Measurements from ENCODE around the gene RCAN3. TPM values are rescaled to one million over a fixed set of nuclear protein-coding genes. Genes with fewer than 3 reads are reported as not detected.
"Not testable (repeated sequence)": the region's sequence is repeated elsewhere in the genome, so short reads cannot be mapped to it uniquely, and the experiment has no call there.

The RCAN3 gene
- total RNA-seq, 2 experiments from 2014 or later: 67.2 to 67.7 TPM

- peaks cover 28% of the 10 kb centered on the region for H3K36me3 Mint-ChIP-seq
- H3K27me3 Mint-ChIP-seq: no peaks in the 10 kb centered on the region
- no peak overlapping the region for H3K4me3 Mint-ChIP-seq
- peak overlapping the region; percentile 38 for H3K27ac Mint-ChIP-seq
- DNase-seq: no peak
- H3K4me1 Mint-ChIP-seq: peaks cover 21% of the 10 kb centered on the region
- H3K9me3 Mint-ChIP-seq: no peaks in the 10 kb centered on the region
Measured at GRCh38 chr1:24475700-24476099, 26.9 kb upstream of the RCAN3 start.

GRCh38 chr1:24476571-24476970, 26.1 kb upstream of the RCAN3 start:
- Mint-ChIP-seq H3K27ac (no peak overlapping the region), H3K27me3 (no peaks in the 10 kb centered on the region), H3K4me1 (peaks cover 27% of the 10 kb centered on the region), H3K36me3 (peaks cover 27% of the 10 kb centered on the region), H3K4me3 (no peak overlapping the region), H3K9me3 (no peaks in the 10 kb centered on the region)
- DNase-seq: no peak

- Mint-ChIP-seq H3K27me3 (no peaks in the 10 kb centered on the region), H3K9me3 (no peaks in the 10 kb centered on the region), H3K4me1 (peaks cover 34% of the 10 kb centered on the region), H3K4me3 (no peak overlapping the region), H3K27ac (peak overlapping the region; percentile 13), H3K36me3 (peaks cover 31% of the 10 kb centered on the region)
- DNase-seq: no peak
Measured at GRCh38 chr1:24477309-24477708, 25.3 kb upstream of the RCAN3 start.

GRCh38 chr1:24481101-24481500, 21.5 kb upstream of the RCAN3 start:
- Mint-ChIP-seq H3K36me3 (peaks cover 50% of the 10 kb centered on the region), H3K27me3 (no peaks in the 10 kb centered on the region), H3K4me3 (peak overlapping the region; percentile 67), H3K4me1 (peaks cover 58% of the 10 kb centered on the region), H3K27ac (peak overlapping the region; percentile 91), H3K9me3 (no peaks in the 10 kb centered on the region)
- DNase-seq: peak; percentile 62

- DNase-seq: peak; percentile 30
- H3K27me3 Mint-ChIP-seq: no peaks in the 10 kb centered on the region
- H3K27ac Mint-ChIP-seq: peak overlapping the region; percentile 91
- no peaks in the 10 kb centered on the region for H3K9me3 Mint-ChIP-seq
- H3K4me1 Mint-ChIP-seq: peaks cover 63% of the 10 kb centered on the region
- H3K36me3 Mint-ChIP-seq: peaks cover 53% of the 10 kb centered on the region
- H3K4me3 Mint-ChIP-seq: peak overlapping the region; percentile 67
Measured at GRCh38 chr1:24481843-24482610, 20.6 kb upstream of the RCAN3 start.

GRCh38 chr1:24483441-24483840, 19.2 kb upstream of the RCAN3 start:
- DNase-seq: no peak
- H3K27ac Mint-ChIP-seq: peak overlapping the region; percentile 91
- H3K36me3 Mint-ChIP-seq: peaks cover 56% of the 10 kb centered on the region
- no peaks in the 10 kb centered on the region for H3K27me3 Mint-ChIP-seq
- H3K4me1 Mint-ChIP-seq: peaks cover 65% of the 10 kb centered on the region
- peak overlapping the region; percentile 12 for H3K4me3 Mint-ChIP-seq
- H3K9me3 Mint-ChIP-seq: peaks cover 3% of the 10 kb centered on the region

GRCh38 chr1:24484199-24484598, 18.4 kb upstream of the RCAN3 start:
- H3K9me3 Mint-ChIP-seq: peaks cover 3% of the 10 kb centered on the region
- H3K27ac Mint-ChIP-seq: peak overlapping the region; percentile 91
- H3K36me3 Mint-ChIP-seq: peaks cover 59% of the 10 kb centered on the region
- peak; percentile 50 for DNase-seq
- peak overlapping the region; percentile 35 for H3K4me3 Mint-ChIP-seq
- peaks cover 71% of the 10 kb centered on the region for H3K4me1 Mint-ChIP-seq
- H3K27me3 Mint-ChIP-seq: no peaks in the 10 kb centered on the region

- Mint-ChIP-seq H3K9me3 (peaks cover 3% of the 10 kb centered on the region), H3K4me1 (peaks cover 66% of the 10 kb centered on the region), H3K4me3 (peak overlapping the region; percentile 75), H3K36me3 (peaks cover 45% of the 10 kb centered on the region), H3K27ac (peak overlapping the region; percentile 94), H3K27me3 (no peaks in the 10 kb centered on the region)
- no peak for DNase-seq
Measured at GRCh38 chr1:24486331-24487065, 16.1 kb upstream of the RCAN3 start.

- Mint-ChIP-seq H3K27ac (peak overlapping the region; percentile 94), H3K4me1 (peaks cover 64% of the 10 kb centered on the region), H3K4me3 (peak overlapping the region; percentile 75), H3K36me3 (peaks cover 37% of the 10 kb centered on the region), H3K9me3 (peaks cover 3% of the 10 kb centered on the region), H3K27me3 (no peaks in the 10 kb centered on the region)
- DNase-seq: no peak
Measured at GRCh38 chr1:24487455-24487854, 15.2 kb upstream of the RCAN3 start.

- H3K9me3 Mint-ChIP-seq, H3K27me3 Mint-ChIP-seq: not testable (repeated sequence)
- Mint-ChIP-seq H3K27ac (peak overlapping the region; percentile 94), H3K4me3 (peak overlapping the region; percentile 75), H3K36me3 (peaks cover 37% of the 10 kb centered on the region), H3K4me1 (peaks cover 61% of the 10 kb centered on the region)
- peak; percentile 57 for DNase-seq
Measured at GRCh38 chr1:24488159-24488558, 14.5 kb upstream of the RCAN3 start.

GRCh38 chr1:24489674-24490073, 13.0 kb upstream of the RCAN3 start:
- no peak overlapping the region for H3K27ac Mint-ChIP-seq
- no peaks in the 10 kb centered on the region for H3K27me3 Mint-ChIP-seq
- H3K9me3 Mint-ChIP-seq: peaks cover 3% of the 10 kb centered on the region
- H3K4me1 Mint-ChIP-seq: peaks cover 47% of the 10 kb centered on the region
- DNase-seq: no peak
- H3K4me3 Mint-ChIP-seq: no peak overlapping the region
- H3K36me3 Mint-ChIP-seq: peaks cover 26% of the 10 kb centered on the region

GRCh38 chr1:24490101-24490781, 12.4 kb upstream of the RCAN3 start:
- peaks cover 26% of the 10 kb centered on the region for H3K36me3 Mint-ChIP-seq
- H3K4me1 Mint-ChIP-seq: peaks cover 44% of the 10 kb centered on the region
- no peak overlapping the region for H3K27ac Mint-ChIP-seq
- H3K4me3 Mint-ChIP-seq: no peak overlapping the region
- H3K9me3 Mint-ChIP-seq: peaks cover 3% of the 10 kb centered on the region
- no peak for DNase-seq
- H3K27me3 Mint-ChIP-seq: no peaks in the 10 kb centered on the region

GRCh38 chr1:24491577-24492360, 10.9 kb upstream of the RCAN3 start:
- no peak overlapping the region for H3K4me3 Mint-ChIP-seq
- H3K27me3 Mint-ChIP-seq: no peaks in the 10 kb centered on the region
- no peak overlapping the region for H3K27ac Mint-ChIP-seq
- peaks cover 3% of the 10 kb centered on the region for H3K9me3 Mint-ChIP-seq
- no peak for DNase-seq
- H3K36me3 Mint-ChIP-seq: peaks cover 21% of the 10 kb centered on the region
- peaks cover 33% of the 10 kb centered on the region for H3K4me1 Mint-ChIP-seq

- not testable (repeated sequence) for H3K27me3 Mint-ChIP-seq, H3K27ac Mint-ChIP-seq, H3K9me3 Mint-ChIP-seq, DNase-seq, H3K4me3 Mint-ChIP-seq
- peaks cover 32% of the 10 kb centered on the region for H3K4me1 Mint-ChIP-seq
- peaks cover 18% of the 10 kb centered on the region for H3K36me3 Mint-ChIP-seq
Measured at GRCh38 chr1:24492935-24493334, 9.7 kb upstream of the RCAN3 start.

All from activated naive CD8-positive, alpha-beta T cell treated with anti-CD3 and anti-CD28 coated beads for 36 hours (primary cell).